ENCODE data around the gene ELP6.
"Not testable (repeated sequence)": the region's sequence is repeated elsewhere in the genome, so short reads cannot be mapped to it uniquely, and the experiment has no call there.

ELP6 gene

DNA sequence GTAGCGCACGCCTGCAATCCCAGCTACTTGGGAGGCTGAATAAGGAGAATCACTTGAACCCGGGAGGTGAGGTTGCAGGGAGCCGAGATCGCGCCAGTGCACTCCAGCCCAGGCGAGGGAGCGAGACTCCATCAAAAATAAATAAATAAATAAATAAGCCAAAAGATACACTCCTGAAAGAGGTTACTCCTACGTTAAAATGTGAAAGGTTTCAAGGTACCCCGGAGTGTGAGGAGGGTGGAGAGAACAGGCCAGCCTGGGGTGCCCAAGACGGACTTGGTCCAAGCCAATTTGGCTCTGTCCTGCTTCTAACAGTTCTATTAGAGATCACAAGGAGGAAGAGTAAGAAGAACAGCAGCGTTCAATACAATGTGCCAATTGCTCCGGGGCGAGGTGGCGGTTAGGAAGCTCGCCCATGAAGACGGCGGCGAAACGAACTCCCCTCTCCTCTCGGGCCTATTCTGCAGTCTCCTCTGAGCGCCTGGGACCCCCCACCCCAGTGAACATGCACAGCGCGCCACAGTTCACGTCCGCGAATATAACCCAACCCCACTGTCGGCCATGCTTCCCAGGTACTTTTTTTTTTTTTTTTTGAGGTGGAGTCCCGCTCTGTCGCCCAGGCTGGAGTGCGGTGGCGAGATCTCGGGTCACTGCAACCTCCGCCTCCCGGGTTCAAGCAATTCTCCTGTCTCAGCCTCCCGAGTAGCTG is 942 bp downstream of the ELP6 start:
- no peak for DNase-seq (ENCODE audit: low spot score)

DNA sequence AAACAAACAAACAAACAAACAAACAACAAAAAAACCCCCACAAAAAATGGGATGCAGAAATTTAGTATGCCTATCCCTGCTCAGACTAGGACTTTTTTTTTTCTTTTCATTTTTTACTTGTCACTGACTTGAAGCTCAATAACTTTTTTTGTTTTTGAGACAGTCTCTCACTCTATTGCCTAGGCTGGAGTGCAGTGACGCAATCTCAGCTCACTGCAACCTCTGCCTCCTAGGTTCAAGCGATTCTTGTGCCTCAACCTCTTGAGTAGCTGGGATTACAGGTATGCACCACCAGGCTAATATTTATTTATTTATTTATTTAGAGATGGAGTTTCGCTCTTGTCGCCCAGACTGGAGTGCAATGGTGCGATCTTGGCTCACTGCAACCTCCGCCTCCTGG is 8.2 kb downstream of the ELP6 start:
- DNase-seq (ENCODE audit: low spot score) = not testable (repeated sequence)

DNA sequence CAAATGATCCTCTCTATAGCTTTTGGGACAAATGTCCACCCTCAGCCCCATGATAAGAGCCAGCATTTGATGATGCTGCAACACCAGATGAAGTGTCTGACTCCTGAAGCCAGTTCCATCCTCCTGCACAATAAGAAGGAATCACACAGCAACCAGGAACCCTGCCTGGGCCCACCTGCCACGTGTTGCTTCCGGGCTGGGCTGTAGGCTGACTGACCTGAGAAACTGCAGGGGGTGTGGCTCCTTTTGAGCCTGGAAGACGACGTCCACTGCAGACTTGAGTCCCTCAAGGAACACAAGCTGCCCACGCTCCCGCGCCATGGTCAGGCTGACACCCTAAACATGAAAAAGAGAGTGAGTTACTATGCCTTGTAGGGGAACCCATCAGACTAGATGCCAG is 9.4 kb downstream of the ELP6 start:
- DNase-seq (ENCODE audit: low spot score) = no peak

DNA sequence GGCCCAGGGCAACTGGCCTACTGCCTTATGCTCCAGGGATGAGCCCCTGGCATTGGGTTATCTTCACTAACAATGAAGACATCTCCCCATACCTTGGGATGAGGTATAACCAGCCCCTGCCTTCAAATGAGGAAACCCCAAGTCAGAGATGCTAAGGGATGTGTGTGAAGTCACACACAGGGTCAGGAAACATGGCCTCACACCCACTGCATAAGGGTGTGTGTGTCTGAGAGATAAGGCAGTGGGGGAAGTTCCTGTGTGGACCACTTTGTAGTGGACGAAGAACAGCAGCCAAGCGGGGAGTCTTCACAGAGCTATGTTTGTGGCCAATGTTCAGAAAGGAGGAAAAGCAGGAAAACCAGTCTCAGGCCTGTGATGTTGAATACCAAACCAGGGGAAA is 10.5 kb downstream of the ELP6 start:
- DNase-seq (ENCODE audit: low spot score) = no peak

DNA sequence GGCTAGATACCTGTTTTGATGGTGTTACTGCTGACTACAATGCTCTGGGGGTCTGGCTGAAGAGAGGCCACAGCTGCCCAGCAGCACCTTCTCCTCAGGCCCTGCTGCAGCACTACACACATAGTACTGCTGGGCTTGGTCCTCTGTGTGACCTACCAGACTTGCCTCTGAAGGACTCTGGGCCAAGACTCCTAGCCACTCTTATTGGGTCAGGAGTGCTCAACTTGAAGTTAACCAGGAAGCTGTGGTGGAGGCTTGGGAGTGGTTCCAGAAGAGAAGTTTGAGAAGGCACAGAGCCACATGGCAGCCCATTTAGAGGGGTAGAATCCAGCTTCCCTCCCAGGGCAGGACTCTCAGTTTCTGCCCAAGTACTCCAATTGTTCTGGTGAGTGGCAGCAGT is 16.6 kb downstream of the ELP6 start:
- no peak for DNase-seq (ENCODE audit: low spot score)

DNA sequence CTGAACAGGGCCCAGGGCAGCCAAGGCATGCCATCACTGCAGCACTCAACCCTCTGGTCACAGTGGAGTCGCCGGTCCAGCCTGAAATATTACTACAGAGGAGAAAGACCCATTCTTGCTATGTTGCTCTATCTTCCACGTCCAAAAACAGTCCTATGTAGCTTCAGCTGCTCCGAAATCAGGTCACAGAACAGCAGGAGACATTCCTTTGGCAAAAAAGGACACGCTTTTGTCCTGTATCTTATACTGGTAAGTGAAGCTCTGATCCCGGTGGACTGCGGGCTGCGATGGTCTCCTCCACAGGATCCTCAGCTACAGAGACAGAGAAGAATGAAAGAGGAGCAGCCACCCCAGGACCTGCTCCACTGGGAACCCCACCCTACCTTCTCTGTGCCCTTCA is 17.6 kb downstream of the ELP6 start:
- no peak for DNase-seq (ENCODE audit: low spot score)

DNA sequence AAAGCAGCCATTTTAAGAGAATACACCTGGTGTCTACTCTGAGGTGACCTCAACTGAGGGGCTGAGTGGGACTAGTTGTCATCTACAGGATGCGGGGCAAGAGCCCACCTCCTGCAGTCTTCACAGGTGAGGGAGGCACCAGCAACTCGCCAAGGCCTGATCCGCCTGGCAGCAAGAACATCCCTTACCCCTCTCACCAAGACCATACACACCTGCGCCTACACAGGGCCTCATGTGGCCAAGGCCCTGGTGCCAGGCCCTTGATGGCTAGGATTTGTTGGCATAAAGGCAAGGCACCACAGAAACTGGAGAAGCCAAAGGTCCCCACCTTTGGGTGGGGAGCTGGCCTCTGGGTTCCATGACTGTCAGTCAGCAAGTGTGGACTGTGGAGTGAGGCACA is 18.4 kb downstream of the ELP6 start:
- no peak for DNase-seq (ENCODE audit: low spot score)

DNA sequence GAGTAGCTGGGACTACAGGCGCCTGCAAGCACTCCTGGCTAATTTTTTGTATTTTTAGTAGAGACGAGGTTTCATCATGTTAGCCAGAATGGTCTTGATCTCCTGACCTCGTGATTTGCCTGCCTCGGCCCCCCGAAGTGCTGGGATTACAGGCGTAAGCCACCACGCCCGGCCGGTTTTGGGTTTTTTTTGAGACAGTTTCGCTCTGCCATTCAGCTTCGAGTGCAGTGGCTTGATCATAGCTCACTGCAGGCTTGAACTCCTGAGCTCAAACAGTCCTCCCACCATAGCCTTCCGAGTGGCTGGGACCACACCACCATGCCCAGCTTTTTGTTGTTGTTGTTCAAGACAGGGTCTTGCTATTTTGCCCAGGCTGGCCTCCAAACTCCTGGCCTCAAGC is 21.7 kb downstream of the ELP6 start:
- no peak for DNase-seq (ENCODE audit: low spot score)

DNA sequence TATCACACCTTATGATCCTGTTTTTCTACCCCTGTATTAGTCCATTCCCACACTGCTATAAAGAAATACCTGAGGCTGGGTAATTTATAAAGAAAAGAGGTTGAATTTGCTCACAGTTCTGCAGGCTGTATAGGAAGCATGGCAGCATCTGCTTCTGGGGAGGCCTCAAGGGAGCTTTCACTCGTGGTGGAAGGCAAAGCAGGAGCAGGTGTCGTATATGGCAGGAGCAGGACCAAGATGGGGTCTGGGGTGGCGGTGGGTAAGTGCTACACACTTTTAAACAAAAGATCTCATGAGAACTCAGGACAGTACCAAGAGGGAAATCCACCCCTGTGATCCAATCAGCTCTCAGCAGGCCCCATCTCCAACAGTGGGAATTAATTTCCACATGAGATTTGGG is 22.3 kb downstream of the ELP6 start:
- no peak for DNase-seq (ENCODE audit: low spot score)

DNA sequence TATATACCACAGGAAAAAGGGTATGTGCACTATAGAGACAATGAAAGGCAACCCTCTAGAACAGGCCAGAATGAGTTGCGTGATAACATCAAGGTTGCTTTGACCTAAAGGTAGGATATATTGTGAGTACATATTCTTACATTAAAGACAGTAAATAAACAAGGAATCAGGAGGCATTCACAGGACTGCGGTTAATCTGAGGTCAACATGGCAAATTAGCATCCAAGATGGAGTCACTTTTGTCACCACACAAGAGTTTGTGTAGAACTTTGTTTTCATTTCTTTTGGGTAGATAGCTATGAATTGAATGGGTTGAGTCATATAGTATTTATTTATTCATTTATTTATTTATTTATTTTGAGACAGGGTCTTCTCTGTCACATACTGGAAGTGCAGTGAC is 26.2 kb downstream of the ELP6 start:
- no peak for DNase-seq (ENCODE audit: low spot score)

DNA sequence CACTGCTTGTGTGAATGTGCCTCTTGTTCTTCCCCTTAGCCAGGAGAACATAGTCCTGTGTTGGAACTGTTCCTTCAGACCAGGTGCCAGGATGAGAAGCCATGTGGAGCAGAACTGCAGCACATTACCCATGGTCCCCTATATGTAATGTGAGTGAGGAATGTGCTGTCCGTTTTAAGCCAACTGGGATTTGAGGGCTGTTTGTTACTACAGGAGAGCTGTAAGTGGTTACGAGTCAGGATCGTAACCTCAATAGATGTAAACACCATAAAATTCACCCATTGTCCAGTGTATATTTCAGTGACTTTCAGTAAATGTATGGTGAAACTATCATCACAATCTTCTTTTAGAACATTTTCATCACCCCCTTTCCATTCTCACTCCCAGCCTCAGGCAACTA is 27.7 kb downstream of the ELP6 start:
- DNase-seq (ENCODE audit: low spot score) = no peak

DNA sequence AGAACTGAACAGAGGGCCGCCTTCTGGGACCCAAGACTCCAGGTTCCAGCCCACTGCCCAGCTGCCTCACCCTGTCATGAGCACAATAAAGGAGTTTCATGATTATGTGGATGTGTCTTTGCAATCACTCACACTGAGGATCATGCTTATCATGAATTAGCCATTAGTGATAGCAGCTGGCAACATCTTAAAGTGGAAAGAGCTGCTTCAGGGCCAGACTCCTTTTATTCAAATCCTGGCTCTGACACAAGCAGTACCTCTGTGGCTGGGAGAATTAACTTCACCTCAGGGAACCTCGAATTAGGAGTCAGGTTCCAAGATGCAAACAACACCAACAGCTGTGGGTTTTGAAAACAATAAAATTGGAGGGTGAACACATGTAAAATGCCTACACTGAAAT is 31.1 kb downstream of the ELP6 start:
- DNase-seq (ENCODE audit: low spot score) = no peak

DNA sequence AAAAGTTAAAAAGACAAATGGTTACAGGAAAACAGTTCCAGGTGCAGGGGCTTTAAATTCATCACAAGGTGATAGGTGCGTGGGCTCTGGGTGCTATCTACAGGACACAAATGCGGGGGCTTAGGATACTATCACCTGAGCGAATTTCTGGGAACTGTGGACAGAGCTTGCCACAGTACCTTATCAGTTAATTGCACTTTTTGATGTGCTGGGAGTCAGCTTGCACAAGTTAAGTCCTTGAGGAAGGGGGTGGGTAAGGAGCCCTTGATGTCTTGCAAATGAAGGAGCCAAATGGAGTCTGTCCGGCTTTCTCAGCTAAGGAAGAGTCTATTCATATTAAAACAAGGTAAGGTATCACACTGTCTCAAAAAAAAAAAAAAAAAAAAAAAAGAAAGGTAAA is 31.7 kb downstream of the ELP6 start:
- not testable (repeated sequence) for DNase-seq (ENCODE audit: low spot score)

DNA sequence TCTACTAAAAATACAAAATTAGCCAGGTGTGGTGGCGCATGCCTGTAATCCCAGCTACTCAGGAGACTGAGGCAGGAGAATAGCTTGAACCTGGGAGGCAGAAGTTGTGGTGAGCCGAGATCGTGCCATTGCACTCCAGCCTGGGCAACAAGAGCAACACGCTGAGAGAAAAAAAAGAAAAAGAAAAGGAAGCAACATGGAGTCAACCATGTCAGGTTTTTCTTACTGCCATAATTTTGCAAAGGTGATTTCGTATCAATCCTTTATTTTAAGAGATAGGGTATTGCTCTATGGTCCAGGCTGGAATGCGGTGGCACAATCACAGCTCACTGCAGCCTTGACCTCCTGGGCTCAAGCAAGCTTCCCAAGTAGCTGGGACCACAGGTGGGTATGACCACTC is 33.2 kb downstream of the ELP6 start:
- not testable (repeated sequence) for DNase-seq (ENCODE audit: low spot score)

DNA sequence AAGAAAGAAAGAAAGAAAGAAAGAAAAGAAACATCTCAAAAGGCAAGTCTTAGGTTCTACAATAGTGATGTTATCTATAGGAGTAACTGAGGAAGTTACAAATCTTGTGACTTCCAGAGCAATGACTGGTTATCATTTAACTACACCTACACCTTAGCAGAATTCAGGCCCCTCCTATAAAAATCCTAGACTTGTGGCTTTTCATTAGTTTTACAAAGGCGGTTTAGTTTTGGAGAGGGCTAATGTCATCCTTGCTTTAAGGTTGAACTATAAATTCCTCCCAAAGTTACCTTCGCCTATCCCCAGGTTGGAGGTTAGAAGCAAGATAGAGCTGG is 33.7 kb downstream of the ELP6 start:
- no peak for DNase-seq (ENCODE audit: low spot score)

DNA sequence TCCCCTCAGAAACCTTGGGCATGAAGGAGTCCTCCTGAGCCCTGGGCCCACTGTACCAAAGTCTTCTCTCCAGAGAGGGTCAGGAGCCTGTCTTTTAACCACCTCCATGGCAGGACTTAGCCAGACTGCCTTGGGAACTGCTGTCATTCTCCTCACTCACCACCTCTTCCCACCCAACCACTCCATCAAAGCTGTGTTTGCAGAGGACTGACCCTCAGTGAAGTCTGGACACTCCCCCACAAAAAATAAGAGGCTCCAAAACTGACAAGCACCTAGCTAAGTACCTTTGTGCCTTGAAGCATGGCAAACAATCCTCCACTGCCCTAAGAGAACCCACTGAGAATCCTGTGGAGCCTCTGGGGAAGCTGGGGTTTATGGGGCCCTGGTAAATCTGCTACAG is 35.5 kb downstream of the ELP6 start:
- DNase-seq (ENCODE audit: low spot score) = no peak

DNA sequence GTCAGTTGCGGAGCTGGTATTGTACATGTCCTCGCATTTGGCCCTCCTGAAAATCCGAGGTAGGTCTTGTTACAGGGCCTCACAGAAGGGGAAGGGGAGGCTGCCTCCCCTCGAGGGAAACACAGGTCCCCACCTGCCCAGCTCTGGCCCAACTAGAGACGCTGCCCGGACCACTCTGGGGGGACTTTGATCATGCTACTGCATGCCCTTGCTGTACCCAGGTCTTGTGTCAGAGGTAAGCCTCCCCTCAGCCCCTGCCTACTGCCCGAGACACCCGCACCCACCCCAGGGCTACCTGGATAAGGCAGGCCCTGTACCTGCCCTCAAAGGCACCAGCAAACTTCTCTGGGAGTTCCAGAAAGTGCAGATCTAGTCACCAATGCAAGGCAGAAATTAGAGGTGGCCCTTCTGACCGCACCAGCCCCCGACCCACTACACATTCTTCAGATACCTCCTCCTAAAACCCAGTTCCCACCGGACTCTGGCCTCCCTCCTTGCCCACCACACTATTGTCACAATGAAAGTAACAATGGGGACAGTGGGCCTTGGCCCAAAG is 36.8 kb downstream of the ELP6 start:
- no peak for DNase-seq (ENCODE audit: low spot score)

DNA sequence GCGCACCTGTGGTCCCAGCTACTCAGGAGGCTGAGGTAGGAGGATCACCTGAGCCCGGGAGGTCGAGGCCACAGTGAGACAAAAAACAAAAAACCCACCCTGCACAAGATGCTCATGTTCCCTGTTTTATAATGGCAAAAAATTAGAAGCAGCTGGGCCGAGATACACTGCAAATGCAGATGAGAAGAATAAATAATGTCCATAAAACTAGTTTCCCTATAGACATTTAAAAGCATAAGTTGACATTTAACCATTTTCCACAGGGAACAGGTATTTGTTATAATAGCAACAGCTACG is 37.2 kb downstream of the ELP6 start:
- no peak for DNase-seq (ENCODE audit: low spot score)

DNA sequence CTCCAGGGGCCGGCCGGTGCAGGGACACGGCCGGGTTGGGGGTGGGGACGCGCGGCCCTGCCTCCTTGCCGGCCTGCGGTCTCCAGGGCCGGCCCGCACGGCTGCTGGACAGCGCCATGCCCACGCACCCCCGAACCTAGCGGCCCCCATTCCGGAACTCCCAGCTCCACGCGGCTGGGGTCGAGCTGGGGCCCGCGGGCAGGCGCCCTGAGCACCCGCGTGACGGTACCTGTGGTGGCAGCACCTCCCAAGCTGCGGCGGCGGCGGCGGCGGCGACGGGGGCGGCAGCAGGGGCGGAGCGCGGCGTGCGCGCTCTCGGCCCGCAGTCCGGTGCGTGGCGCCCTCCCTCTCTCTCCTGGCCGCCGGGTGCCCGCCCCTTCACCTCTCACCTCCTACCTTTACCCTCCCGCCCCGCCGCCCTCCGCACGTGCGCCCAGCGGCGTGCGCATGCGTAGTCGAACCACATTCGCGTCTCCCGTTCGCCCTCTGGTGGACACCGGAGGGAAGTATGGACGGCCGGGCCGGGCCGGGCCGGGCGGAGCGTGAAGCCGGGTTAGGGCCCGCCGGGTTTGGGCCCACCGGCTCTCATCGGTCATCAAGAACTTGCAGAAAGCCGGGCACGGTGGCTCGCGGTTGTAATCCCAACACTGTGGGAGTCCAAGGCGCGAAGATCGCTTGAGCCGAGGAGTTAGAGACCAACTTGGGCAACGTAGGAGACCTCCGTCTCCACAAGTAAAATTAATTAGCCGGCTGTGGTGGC is 37.8 kb downstream of the ELP6 start, which contains the start of gene SCAP:
SCAP (minus strand) TSS at position 372 of the 760 bp plus-strand sequence. CDS start 32,948 bp downstream, outside the sequence.
- peak; percentile 88 for DNase-seq (ENCODE audit: low spot score)

DNA sequence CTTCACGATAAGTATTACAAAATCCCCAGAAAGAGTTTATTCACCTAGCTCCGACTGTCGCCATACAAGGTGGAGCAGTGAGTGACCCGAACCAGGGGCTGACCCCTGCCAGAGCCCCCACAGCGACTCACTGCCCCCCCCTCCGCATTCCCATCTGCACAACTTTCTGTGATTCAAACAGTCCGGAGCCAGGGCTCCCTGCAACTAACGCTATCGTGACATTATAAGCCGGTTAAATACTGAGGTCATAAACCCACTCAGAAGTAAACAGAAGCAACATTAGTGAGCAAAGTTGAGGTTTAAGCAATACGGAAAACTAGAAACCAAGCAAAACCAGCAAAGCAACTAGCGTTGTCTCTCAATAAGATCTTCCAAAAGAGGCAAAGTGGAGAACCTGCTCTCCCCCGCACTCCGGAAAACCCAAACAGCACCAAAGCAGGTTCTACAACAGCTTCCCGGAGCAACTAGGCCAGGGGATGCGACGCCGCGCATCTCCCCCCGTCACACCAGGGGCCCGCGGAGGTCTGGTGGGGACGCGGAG is 38.4 kb downstream of the ELP6 start:
- peak; percentile 9 for DNase-seq (ENCODE audit: low spot score)

DNA sequence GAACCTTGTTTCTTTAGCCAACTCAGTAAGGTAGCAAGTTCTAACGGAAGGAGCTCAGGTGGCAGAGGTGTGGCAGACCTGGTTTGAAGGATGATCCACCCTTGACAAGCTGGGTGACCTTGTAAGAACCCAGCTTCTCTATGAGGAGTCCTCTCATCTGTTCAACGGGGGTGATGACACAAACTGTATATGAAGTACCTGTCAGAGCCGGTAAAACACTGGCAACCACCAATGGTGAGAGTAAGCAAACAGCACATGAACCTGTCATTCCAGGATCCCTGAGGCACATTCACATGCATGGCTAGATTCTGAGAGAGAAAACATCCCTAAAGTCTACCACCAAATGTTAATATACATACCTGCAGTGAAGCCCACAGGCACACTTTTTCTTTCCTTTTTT is 40.1 kb downstream of the ELP6 start:
- no peak for DNase-seq (ENCODE audit: low spot score)

DNA sequence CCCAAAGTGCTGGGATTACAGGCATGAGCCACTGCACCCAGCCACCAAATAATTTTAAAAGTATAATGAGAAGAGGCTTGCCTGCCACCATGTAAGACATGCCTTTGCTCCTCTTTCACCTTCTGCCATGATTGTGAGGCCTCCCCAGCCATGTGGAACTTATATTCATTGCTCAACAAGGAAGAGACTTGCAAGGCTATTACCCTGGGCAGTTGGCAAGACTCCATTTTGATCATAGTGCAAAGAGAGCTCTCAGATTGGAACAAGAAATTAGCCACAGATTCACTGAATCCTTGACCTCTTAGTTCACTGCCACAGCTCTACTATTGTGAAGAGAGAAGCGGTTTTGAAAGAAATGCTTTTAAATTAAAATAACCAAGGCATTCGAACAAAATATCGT is 43.9 kb downstream of the ELP6 start:
- DNase-seq (ENCODE audit: low spot score) = no peak

DNA sequence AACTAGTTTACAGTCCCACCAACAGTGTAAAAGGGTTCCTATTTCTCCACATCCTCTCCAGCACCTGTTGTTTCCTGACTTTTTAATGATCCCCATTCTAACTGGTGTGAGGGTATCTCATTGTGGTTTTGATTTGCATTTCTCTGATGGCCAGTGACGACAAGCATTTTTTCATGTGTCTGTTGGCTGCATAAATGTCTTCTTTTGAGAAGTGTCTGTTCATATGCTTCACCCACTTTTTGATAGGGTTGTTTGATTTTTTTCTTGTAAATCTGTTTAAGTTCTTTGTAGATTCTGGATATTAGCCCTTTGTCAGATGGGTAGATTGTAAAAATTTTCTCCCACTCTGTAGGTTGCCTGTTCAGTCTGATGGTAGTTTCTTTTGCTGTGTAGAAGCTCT is 45.2 kb downstream of the ELP6 start:
- not testable (repeated sequence) for DNase-seq (ENCODE audit: low spot score)

DNA sequence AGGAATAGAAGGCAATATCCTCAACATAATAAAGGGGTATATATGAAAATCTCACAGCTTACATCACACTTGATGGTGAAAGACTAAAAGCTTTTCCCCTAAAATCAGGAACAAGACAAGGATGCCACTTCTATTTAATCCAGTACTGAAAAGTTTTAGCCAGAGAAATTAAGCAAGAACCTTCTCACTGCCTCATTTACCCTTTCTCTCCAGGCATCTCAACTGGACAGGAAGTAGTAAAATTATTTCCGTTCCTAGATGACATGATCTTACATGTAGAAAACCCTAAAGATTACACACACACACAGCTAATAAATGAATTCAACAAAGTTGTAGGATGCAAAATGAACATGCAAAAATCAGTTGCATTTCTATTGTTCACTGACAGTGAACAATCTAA is 48.9 kb downstream of the ELP6 start:
- DNase-seq (ENCODE audit: low spot score) = no peak
